LNCaP clone FGC (cell line): ENCODE measurements around the gene FBXO33.

Experiments used
- DNase-seq: peaks from one replicate; pipeline ENCODE4 v3.0.0-alpha.2; 2011; ENCODE audit warnings: low read depth
- H3K4me3 ChIP-seq: 2 replicates; pipeline ENCODE4 v1.5.1; 2011; ENCODE audit warnings: mild to moderate bottlenecking, low read depth, low read length, control low read depth
- TF ChIP-seq, protein P1 (sequence below): IDR thresholded peaks from 2 replicates; pipeline ENCODE4 v1.5.1; 2012; ENCODE audit warnings: mild to moderate bottlenecking; ENCODE audit not compliant: control insufficient read depth, insufficient read depth; ENCODE audit errors: extremely low read depth

The FBXO33 gene

DNA sequence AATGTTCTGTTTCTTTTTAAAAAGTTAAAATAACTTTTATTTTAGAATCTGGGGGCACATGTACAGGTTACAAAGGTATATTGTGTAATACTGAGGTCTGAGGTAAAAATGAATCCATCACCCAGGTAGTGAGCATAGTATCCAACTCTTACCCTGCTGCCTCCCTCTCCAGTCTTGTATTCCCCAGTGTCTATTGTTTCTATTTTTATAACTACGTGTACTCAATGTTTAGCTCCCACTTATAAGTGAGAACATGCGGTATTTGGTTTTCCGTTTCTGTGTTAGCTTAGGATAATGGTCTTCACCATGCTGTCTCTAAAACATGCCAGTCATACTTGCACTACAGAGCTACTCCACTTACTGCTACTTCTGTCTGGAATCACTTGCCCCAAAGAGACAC, 8.4 kb downstream of the FBXO33 start:
- no peak for DNase-seq
- H3K4me3 ChIP-seq, result no peak overlapping the region
- TF ChIP-seq, protein P1, sequence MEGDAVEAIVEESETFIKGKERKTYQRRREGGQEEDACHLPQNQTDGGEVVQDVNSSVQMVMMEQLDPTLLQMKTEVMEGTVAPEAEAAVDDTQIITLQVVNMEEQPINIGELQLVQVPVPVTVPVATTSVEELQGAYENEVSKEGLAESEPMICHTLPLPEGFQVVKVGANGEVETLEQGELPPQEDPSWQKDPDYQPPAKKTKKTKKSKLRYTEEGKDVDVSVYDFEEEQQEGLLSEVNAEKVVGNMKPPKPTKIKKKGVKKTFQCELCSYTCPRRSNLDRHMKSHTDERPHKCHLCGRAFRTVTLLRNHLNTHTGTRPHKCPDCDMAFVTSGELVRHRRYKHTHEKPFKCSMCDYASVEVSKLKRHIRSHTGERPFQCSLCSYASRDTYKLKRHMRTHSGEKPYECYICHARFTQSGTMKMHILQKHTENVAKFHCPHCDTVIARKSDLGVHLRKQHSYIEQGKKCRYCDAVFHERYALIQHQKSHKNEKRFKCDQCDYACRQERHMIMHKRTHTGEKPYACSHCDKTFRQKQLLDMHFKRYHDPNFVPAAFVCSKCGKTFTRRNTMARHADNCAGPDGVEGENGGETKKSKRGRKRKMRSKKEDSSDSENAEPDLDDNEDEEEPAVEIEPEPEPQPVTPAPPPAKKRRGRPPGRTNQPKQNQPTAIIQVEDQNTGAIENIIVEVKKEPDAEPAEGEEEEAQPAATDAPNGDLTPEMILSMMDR, result no peak

DNA sequence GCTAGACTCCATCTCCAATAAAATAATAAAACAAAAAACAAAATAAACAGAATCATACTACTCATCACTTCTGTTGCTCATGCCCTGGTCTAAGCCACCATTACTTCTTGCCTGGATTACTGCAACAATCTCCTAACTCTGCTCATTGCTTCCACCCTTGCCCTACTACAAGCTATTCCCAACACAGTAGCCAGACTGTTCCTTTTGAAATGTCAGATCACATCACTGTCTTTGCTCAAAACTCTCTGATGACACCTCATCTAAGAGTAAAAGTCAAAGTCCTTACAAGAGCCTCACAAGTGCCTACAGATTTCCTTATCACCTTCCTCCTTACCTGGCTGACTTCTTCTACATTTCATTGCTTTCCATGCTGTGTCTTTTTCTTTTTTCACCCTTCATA, 10.0 kb downstream of the FBXO33 start:
- no peak overlapping the region for H3K4me3 ChIP-seq
- TF ChIP-seq, protein P1, result no peak
- DNase-seq, result no peak

DNA sequence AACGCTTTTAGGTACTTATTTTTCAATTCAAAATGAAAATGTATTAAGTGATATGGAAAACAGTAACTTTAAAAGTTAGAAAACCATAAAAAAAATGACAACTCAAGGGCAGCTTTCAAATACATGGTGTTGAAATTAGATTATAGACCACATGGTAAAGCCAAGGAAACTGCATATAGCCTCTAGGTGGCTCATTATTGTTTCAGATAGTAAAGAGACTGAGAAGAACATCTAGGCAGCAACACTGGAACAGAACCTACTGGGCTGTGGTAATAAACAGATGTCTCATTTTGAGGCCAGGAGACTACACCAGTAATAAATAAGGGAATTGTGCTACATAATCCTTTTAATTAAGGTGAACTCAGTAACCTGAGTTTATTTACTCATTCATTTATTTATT, 13.0 kb downstream of the FBXO33 start:
- no peak overlapping the region for H3K4me3 ChIP-seq
- TF ChIP-seq, protein P1, result no peak
- DNase-seq, result no peak

DNA sequence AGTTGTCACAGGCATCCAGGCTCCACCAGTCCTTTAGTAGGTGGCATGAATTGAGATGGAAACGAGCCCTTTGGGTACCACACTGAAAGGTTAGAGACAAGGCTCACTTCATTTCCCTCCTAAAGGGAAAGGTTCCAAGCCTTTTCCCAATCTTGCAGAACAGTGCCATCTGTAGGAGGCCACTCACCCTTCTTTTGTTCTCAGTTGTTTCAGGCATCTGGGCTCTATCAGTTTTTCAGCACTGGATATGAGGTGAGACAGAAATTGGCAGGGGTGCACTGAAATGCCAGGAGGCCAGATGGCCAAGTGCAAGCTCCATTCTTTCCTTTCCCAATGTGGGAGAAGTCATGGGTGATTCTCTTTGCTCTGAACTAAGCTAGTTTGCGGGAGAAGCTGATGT, 15.2 kb downstream of the FBXO33 start:
- no peak for DNase-seq
- no peak overlapping the region for H3K4me3 ChIP-seq
- TF ChIP-seq, protein P1, result peak; percentile 28; the same call in 1 of the 2 replicates

DNA sequence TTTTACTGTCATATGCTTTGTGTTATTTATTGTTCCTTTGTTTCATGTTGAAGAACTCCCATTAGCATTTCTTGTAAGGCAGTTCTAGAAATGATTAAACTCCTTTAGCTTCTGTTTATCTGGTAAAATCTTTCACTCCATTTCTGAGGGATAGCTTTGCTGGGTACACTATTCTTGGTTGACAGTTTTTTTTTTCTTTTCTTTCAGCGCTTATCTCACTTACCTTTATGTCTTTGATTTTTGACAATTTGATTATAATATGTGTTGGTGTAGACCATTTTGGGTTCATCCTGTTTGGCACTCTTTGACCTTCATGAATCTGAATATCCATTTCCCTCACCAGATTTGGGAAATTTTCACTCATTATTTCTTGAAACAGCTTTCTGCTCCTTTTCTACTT, 16.2 kb downstream of the FBXO33 start:
- TF ChIP-seq, protein P1, result no peak
- no peak overlapping the region for H3K4me3 ChIP-seq
- DNase-seq, result no peak

DNA sequence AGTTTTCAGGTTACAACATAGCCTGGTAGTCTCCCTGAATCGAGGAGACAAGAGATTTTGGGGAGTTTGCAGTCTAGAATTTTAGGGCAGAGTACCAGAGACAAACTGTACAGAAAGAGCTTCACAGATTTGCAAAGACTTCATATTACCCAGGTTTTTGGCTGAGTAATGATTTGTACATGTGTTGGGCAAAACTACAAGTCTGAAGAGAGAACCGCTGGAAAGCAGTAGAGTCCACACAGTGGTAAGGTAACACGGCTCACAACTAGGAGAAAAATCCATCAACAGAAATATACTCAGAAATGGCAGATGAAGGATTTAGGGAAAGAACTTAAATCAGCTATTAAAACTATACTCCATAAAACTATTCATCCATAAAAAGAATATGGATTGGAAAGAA, 25.7 kb downstream of the FBXO33 start:
- no peak overlapping the region for H3K4me3 ChIP-seq
- no peak for DNase-seq
- TF ChIP-seq, protein P1, result no peak

DNA sequence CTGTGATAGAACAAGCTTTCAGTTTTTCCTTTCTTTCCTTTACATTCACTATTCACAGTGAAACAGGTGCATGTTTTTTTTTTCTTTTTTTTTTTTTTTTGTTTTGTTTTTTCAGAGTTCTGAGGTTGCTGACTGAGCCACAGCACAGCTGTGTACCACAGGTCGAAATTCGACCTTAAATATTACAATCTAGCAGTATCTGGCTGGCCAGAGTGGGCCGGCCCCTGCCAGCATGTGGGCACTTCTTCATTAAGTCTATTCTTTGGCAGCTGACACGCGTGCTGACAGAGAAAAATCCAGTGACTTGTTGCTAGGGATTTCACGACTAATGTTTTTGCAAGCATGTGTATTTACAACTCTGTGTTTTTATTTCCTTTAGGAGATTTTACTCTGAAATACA, 33.9 kb downstream of the FBXO33 start:
- DNase-seq, result no peak
- TF ChIP-seq, protein P1, result no peak
- no peak overlapping the region for H3K4me3 ChIP-seq
